Measurements from ENCODE around the gene RASSF10. TPM values are rescaled to one million over a fixed set of nuclear protein-coding genes. Genes with fewer than 3 reads are reported as not detected.
A peak's percentile ranks its signal among the peaks of the same experiment; 100 is the strongest.

RASSF10 gene
- total RNA-seq (7.1 and 8.2 TPM in 2 replicates), polyA plus RNA-seq (0.09 TPM in 1 of 2 replicates, not detected in the other)

- Histone ChIP-seq H3K4me1 (ENCODE audit: low read depth) (peaks cover 23% of the 10 kb centered on the region), H3K4me3 (peak within 1 kb of the TSS; percentile 25), H3K36me3 (no peaks in the 10 kb centered on the region), H3K9me3 (ENCODE audit: low read depth) (no peaks in the 10 kb centered on the region), H3K27ac (no peak within 1 kb of the TSS), H3K27me3 (peaks cover 38% of the 10 kb centered on the region)
- TF ChIP-seq CTCF (IDR thresholded peaks at IDR 0.05; ENCODE audit: low read depth, low read length), result no peak
- DNase-seq (ENCODE audit: low read depth in 1 of 2, low spot score in 1 of 2), result peak; percentile 53 to 90
Observed at GRCh38 chr11:13008625-13009475, at the start of gene RASSF10. Gene RASSF10 (plus strand): TSS chr11:13009316. CDS start chr11:13009577, 261 bp downstream.

GRCh38 chr11:12961615-12962014 lies 47.5 kb upstream of the RASSF10 start:
- DNase-seq (ENCODE audit: low read depth in 1 of 2, low spot score in 1 of 2), result peak in 1 of 2 donors; percentile 45
- Histone ChIP-seq H3K36me3 (no peaks in the 10 kb centered on the region), H3K9me3 (ENCODE audit: low read depth) (no peaks in the 10 kb centered on the region), H3K4me3 (no peak overlapping the region), H3K4me1 (ENCODE audit: low read depth) (no peaks in the 10 kb centered on the region), H3K27me3 (peaks cover 5% of the 10 kb centered on the region), H3K27ac (no peak overlapping the region)
- peak; percentile 24 for TF ChIP-seq CTCF (IDR thresholded peaks at IDR 0.05; ENCODE audit: low read depth, low read length)

GRCh38 chr11:12962306-12962705 lies 46.8 kb upstream of the RASSF10 start:
- peaks cover 7% of the 10 kb centered on the region for H3K27me3 ChIP-seq
- H3K27ac ChIP-seq, result no peak overlapping the region
- no peaks in the 10 kb centered on the region for H3K36me3 ChIP-seq
- no peaks in the 10 kb centered on the region for H3K9me3 ChIP-seq (ENCODE audit: low read depth)
- H3K4me3 ChIP-seq, result no peak overlapping the region
- no peak for DNase-seq (ENCODE audit: low read depth in 1 of 2, low spot score in 1 of 2)
- no peak for TF ChIP-seq CTCF (IDR thresholded peaks at IDR 0.05; ENCODE audit: low read depth, low read length)
- H3K4me1 ChIP-seq (ENCODE audit: low read depth), result no peaks in the 10 kb centered on the region

- Histone ChIP-seq H3K4me1 (ENCODE audit: low read depth) (no peaks in the 10 kb centered on the region), H3K27ac (no peak overlapping the region), H3K36me3 (no peaks in the 10 kb centered on the region), H3K27me3 (peaks cover 7% of the 10 kb centered on the region), H3K4me3 (no peak overlapping the region), H3K9me3 (ENCODE audit: low read depth) (no peaks in the 10 kb centered on the region)
- no peak for TF ChIP-seq CTCF (IDR thresholded peaks at IDR 0.05; ENCODE audit: low read depth, low read length)
- no peak for DNase-seq (ENCODE audit: low read depth in 1 of 2, low spot score in 1 of 2)
Observed at GRCh38 chr11:12963051-12963450, 46.1 kb upstream of the RASSF10 start.

GRCh38 chr11:12963792-12964536 lies 45.2 kb upstream of the RASSF10 start:
- no peaks in the 10 kb centered on the region for H3K36me3 ChIP-seq
- no peak overlapping the region for H3K4me3 ChIP-seq
- H3K27ac ChIP-seq, result no peak overlapping the region
- DNase-seq (ENCODE audit: low read depth in 1 of 2, low spot score in 1 of 2), result peak; percentile 73 to 80
- H3K27me3 ChIP-seq, result peaks cover 7% of the 10 kb centered on the region
- H3K9me3 ChIP-seq (ENCODE audit: low read depth), result no peaks in the 10 kb centered on the region
- no peaks in the 10 kb centered on the region for H3K4me1 ChIP-seq (ENCODE audit: low read depth)
- peak; percentile 88 for TF ChIP-seq CTCF (IDR thresholded peaks at IDR 0.05; ENCODE audit: low read depth, low read length)

Measured in cardiac muscle cell (in vitro differentiated cells and primary cell).